Stimulated activated CD8-positive, alpha-beta memory T cell treated with anti-CD3 and anti-CD28 coated beads, Interleukin-7, amount 100 ng/mL, for 48 hours (primary cell): ENCODE data around the gene VWA7.

ENCODE experiments used
- DNase-seq, 2 donors: peaks; one replicate each; pipeline ENCODE4 v3.0.0-alpha.2; 2020; ENCODE audit warnings: low read depth in 1 of 2; ENCODE audit errors: extremely low read depth in 1 of 2

The VWA7 gene

DNA sequence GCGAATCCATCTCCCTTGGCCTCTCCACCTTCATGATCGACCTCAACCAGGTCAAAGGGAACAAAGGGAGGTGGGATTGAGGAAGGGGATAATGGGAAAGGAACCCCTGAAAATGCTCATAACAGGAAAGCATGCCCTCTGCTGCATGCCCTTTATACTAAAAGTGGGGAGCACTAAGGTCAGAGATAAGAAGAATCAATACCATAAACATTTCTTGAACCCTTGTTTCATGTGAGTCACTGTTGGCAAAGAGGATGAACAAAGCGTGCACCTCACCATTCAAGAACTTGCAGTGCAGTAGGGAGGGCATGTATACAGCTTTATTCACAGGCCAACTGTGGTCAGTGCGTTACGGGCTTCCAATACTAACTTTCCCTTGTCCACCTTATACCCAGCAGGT lies 16.3 kb downstream of the VWA7 start:
- DNase-seq = no peak

DNA sequence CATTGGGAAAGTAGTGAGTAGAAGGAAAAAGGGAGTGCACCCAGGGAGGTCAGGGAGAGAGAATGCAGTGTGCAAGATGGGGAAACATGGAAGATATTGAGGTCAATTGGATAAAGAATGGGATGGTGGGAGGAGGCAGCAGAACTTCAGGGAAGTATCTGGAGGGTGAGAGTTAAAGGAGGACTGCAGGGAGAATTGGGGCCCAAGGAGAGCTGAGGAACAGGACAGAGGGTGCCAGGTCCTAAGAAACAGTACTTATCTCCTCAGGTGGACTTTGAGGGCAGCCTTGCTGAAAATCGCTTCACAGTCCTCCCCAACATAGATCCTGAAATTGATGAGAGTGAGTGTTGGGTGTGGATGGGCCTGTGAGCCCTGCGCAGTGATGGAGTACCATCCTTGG lies 18.8 kb downstream of the VWA7 start:
- DNase-seq = no peak

DNA sequence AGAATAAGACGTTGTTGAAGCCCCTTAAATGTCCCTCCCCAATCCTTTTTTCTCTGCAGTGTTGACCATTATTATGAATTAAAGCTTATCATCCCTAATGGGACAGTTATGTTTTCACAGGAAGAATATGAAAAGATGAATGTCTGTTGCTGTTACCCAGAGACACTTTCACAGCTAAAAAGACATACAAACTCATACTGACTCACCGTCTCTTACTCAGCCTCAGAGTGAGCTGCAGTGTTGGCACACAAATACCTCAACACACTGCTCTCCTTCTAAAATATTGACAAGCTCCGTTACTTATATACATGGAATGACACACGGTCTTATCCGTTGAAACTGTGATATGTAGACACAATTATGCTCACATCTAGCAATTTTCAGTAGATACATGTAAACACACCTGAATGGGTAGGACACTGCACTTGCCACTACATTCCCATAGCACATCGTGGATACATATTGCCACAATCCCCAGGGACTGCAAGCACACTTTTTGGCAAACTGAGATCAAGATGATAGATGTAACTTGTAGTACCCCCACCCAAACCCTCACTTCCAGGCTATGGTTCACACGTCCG lies 24.3 kb downstream of the VWA7 start:
- DNase-seq = no peak

DNA sequence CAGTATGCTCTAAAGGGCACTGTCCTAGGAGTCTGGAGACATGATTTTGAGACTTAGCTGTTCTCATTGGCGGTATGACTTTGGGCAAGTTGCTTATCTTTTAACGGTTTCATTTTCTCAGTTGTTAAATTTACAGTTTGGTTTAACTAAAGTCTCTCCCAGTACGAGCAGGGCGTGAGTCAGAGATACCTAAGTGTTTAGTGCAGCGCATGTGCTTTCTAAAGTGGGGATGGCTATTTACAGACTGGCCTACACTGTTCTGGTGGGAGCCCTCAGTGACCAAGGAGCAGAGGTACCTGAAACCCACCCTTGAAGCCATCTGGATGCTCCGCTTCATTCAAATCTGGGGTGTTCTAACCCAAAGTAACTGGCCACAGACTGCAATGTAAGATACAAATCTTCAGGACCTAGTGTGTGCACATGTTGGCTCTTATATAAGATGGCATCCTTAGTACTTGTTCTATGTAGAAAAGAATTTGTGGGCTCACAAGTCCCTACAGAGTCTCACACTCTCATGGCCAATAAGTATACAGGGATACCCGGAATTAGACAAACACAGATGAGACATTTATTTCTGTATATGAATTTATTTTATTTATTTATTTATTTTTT lies 26.6 kb downstream of the VWA7 start:
- DNase-seq = no peak

DNA sequence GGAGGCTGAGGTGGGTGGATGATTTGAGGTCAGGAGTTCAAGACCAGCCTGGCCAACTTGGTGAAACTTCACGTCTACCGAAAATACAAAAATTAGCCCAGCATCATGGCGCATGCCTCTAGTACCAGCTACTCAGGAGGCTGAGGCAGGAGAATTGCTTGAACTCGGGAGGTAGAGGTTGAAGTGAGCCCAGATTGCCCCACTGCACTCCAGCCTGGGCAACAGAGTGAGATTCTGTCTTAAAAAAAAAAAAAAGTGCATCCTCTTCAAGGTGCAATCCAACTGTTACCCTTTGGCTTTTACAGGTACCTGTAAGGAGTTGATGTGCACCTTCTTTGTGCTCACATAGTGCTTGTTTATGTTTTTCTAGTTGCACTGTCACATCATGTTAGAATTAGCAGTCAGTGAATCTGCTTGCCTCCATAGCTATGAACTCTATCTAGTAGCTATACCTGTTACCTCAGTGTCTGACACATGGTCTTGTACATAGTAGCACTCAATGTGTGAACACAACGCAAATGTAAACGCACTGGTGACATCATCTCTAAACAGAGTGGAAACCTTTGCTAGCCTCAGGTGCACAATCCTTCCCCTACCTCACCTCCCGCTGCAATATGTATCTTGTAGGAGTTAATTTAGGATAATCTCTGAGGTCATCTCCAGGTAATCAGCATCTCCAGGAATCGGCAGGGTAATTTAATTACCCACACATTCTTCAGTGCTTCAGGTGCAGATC lies 27.7 kb downstream of the VWA7 start:
- no peak for DNase-seq

DNA sequence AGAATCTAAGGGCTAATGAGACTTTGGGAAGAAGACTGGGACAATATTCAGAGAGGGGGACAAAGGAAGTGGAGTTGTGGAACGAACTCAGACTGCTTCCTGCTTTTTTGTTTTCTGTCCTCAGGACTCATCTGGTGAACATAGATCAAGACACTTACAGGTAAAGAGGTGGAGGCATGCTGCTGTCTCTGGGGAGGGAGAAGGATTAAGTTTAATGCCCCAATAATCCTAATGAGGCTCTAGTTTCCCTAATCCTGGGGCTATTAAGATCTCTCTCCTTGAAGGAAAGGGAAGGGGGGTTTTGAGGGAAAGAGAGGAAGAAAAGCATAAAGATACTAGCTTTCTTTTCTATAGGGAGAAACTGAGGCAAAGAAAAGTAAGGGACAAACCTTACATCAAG lies 32.7 kb downstream of the VWA7 start:
- DNase-seq = no peak

DNA sequence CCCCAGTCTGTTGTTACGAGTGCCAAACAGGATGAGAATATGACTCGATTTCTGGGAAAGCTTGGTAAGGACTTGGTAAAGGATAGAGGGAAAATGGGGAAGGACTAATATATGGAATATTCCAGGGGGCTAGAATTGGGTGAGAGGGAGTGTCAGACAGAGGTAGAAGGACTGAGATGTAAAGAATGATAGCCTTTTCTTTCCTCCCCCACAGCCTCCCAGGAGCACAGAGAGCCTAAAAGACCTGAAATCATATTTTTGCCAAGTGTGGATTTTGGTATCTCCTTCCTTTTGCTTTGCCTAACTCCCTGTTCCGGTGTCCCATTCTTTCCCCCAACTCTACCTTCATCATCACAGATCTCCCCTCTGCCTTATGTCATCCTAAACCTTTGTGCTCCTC lies 34.2 kb downstream of the VWA7 start:
- no peak for DNase-seq

DNA sequence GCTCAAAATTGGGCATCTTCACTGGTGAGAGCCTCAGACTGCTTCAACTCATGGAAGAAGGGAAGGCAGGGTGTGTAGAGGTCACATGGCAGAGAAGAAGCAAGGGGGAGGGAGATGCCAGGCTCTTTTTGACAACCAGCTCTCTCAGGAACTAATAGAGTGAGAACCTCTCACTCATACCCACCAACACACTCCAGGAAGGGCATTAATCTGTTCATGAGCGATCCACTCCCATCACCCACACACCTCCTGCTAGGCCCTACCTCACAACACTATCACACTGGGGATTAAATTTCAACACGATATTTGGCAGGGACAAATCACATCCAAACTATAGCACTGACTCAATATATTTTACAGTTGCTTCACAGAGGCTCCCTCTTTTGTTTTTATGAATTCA lies 35.3 kb downstream of the VWA7 start:
- no peak for DNase-seq

DNA sequence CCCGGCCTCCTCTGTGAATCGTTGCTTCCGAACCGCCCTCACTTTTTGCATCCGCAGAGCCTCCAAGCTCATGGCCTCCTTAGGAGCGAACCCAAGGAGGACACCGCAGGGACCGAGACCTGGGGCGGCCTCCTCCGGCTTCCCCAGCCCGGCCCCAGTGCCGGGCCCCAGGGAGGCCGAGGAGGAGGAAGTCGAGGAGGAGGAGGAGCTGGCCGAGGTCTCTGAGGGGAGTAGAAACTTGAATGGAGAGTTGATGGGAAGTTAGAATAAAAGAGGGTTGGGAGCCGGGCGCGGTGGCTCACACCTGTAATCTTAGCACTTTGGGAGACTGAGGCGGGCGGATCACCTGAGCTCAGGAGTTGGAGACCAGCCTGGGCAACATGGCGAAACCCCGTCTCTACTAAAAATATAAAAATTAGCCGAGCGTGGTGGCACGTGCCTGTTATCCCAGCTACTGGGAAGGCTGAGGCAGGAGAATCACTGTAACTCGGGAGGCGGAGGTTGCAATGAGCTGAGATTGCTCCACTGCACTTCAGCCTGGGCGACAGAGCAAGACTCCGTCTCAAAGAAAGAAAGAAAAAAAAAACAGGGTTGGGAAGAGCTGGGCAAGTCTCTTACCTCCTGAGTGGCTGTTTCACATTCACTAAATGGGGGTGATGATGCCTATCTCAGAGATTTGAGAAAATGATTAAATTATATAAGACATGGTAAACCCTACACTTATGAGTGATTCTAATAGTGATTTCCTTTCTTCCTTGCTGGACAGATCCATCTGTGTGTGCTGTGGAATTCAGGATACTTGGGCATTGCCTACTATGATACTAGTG lies 36.5 kb downstream of the VWA7 start:
- DNase-seq = no peak

DNA sequence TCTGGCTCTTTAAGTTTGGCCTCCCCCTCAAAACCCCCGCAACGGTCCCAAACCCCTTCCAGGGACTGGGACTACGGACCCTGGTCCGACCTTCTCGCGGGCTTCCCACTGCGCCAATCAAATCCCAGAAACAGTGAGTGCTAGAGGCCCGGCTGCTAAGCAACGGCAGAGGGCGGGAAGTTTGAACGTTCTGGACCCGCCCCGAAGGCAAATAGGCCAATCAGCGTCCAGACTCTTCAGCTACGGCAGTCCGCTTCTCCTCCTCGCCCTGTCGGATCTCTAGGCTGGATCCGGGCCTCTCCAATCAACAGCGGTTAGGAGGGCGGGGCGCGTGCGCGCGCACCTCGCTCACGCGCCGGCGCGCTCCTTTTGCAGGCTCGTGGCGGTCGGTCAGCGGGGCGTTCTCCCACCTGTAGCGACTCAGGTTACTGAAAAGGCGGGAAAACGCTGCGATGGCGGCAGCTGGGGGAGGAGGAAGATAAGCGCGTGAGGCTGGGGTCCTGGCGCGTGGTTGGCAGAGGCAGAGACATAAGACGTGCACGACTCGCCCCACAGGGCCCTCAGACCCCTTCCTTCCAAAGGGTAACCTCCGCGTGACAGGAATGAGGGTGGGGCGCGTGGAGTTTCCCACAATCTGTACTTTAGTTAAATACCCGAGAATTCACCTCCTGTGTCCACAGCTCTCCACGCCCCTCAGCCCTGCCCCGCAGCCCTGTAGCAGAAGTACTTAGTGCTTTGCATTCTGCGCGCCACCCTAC lies 37.3 kb downstream of the VWA7 start, which contains the start of gene MSH5:
MSH5 (plus strand) TSS at position 367 of the 758 bp plus-strand sequence. CDS start 462 bp downstream, outside the sequence.
- peak; percentile 97 for DNase-seq

DNA sequence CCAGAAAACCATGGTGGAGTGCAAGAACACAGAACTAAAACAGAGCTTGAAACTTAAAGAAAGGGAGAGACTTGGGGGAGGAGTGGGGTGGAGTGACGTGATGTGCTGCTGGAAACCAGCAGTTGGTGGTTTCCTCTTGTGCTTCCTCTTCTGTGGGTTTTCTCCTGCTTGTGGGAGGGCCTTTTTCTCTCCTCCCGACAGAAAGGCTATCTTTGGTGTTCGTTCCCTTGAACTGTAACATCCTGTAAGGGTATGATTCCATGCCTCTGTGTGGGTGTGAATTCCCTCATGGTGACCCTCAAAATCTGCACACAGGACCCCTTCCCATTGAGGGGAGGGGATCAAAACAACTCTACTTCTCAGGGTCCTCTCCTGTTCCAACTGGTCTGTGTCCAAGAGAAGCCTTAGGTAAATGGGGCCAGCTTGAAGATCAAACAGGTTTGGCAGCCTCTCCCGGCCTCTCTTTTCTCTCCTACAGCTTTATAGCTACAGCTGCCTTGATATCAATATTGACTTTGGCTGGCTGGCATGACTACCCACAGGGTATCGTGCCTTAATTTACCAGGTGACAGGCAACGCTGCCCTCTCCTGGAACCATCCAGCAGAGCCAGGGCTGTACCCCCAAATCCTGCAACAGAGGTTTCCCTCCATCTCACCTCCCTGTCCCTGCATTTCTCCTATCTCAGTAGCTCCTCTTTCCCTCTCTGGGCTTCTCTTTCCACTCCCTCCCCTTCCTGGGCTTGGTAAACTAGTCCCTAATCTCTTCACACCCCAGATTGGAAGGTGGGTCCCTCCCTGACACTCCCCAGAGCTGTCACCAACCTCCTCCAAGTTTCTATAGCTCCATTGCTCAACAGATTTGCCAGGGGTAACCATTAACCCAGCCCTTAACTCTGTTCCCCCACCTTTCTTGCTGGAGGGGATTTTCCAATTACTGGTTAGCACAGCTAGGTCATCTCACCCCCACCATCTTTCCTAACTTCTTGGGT lies 38.8 kb downstream of the VWA7 start:
- DNase-seq = peak in 1 of 2 donors; percentile 63

DNA sequence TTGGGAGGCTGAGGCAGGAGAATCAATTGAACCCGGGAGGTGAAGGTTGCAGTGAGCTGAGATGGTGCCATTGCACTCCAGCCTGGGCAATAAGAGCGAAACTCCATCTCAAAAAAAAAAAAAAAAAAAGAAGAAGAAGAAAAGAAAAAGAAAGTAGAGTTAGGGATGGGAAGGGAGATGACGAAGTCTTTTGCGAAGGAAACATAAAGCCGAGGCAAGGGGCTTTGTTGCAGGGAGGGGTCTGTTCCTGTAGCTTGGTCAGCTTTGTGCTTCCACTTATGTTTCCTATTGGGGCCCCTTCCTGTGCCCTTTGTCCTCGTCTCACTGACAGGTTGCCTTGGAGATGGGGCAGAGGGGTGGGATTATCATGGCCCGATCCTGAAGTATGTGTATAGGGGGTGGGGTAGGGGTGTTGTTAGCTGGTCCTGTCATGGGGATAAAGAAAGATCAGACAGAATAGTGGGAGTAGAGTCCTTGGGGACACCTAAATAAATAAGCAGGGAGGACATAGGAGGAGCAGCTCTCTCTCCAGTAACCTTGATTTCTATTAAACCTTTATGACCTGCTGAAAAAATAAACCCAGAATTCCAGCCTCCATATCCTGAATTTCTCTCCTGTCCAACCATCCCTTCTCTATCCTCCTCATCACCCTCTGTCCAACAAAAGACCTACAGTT lies 39.7 kb downstream of the VWA7 start:
- DNase-seq = no peak

DNA sequence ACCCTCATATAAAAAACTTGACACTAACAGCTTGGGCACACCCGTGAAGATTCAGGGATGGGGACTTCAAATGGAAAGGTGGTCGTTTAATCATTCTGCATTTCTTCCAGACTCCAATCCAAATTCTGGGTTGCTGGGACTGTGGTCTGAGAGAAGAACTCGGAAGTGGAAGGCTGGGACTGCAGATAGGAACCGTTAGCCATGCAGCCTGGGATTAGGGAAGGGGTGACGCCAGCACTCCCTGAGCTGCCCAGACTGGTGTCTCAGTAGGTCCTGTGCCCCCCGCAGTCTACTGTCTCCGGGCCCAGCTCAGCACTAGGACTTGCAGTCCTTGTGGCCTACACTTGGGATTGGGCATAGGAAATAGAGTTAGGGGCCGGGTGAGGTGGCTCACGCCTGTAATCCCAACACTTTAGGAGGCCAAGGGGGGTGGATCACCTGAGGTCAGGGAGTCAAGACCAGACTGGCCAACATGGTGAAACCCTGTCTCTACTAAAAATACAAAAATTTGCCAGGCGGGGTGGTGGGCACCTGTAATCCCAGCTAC lies 40.3 kb downstream of the VWA7 start:
- DNase-seq = no peak

DNA sequence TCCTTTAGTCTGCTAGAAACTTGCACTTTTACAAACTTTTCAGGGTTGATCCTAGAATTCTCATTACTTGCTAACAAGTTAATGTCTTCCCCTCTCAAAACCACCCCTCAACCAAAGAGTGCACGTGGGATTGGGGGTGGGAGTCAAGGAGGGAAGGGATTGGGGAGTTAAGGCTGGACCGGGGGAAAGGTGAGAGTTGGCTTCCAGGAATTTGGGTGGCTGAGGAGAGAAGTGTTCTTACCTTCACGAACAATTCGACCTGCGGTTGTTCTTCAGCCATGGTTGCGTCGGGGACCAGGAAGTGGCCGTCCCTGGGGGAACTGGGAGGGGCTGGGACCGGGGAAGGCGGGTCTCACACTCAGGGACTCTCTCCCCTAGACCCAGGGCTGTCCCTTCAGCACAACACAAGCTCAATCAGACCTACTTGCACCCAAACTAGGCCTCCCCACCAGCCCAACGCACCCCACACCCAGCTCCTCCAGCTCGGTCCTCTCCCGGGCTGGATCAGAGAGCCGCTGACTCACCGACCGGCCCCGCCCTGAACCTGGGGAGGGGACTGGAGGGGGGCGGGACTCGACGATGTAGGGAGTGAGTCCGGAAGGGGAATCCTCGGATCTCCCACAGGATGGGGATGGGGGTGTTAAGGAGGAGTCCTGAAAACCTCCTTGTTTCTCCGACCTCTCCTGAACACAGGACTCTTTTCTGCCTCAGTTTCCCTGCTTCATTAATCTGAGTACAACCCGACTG lies 40.9 kb downstream of the VWA7 start, which contains the start of gene CLIC1:
CLIC1 (minus strand) TSS at position 510 of the 747 bp plus-strand sequence; CDS start at position 280, 230 bp downstream.
- DNase-seq = peak; percentile 66 to 75

DNA sequence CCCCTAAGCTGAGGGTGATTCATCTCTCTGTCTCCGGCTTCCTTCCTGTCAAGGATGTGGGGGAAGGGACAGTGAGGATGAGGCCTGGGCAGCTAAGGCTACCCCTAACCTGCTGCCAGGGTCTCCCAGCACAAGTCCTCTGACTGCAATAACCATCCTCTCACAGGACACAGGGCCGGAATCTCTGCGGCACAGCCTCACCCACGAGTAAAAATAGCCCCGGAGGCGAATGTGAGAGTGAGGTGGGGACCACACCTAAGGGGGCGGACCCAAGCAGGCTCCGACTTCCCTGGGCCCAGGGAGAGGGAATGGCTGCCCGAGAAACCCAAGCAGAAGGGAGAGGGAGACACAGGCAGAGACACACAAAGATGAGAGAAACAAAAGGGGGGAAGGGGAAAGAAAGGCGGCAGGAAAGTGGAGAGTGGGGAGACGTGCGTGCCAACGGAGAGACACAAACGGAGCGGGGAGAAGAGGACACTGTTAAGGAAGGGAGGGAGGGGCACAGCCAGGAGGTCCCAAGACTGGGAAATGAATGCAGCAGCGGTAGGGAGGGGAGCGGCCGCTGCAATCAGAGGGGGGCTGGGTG lies 42.2 kb downstream of the VWA7 start:
- peak in 1 of 2 donors; percentile 52 for DNase-seq

DNA sequence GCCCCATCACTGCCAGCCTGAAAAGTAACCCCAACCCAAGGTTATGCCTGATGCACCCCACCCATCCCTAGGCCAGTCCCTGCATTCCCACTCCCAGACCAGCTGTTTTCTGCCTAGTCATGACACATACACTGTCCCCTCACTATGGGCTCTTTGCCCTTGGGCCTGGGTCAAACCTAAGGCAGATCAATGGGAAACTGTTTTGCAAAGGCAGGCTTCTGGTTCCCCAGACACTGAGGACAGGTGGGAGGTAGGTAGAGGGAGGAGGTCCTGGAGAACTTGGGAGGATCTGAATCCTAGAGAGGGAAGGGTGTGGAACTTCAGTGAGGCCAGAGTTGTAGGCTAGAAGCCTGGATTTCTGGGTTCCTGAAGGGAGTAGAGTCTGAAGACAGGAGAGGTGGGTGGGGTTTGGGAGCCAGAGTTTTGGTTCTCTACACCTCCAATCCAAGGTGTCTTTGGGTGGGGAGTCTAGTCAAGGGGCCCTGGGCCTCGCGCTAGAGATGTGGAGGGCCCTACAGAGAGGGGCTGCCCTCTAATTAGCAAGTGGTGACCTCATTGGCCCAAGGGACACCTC lies 42.8 kb downstream of the VWA7 start:
- no peak for DNase-seq

DNA sequence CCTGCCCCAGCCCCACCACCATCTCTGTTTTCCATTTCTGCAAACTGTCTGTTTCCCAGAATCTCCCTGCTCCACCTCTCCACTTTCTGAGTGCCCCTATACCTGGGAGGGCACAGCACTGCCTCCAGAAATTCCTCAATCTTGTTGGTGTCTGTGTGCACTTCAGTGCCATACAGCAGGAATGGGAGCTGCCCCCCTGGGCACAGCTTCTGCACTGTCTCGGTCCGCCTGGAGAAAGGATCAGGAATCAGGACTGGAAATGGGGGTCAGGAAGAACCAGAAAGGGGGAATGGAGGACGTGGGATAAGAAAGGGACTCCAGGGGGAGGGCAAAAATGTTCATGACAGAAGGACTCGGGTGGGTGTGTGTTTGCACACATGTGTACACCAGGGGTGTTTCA lies 43.4 kb downstream of the VWA7 start:
- no peak for DNase-seq
